ENCODE data around the gene OTULIN. TPM values are rescaled to one million over a fixed set of nuclear protein-coding genes. Genes with fewer than 3 reads are reported as not detected.

The OTULIN gene
- total and polyA plus RNA-seq, 2 of the 8 experiments (the other 6 are each of a cell fraction or from before 2014, with no cell fraction given), result 5.2 to 34.8 TPM

DNA sequence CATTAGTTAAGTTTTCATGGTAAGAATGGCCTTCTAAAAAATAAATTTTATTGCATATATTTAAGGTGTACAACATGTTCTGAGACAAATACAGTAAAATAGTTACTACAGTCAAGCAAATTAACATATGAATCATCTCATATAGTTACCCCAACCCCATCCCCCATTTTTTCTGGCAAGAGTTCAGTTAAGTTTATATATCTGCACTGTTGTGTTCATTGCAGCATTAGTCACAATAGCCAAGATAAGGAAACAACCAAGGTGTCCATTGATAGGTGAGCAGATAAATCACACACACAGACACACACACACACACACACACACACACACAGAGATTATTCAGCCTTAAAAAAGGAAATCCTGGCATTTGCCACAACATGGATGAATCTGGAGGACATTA, 37.2 kb upstream of the OTULIN start:
- Histone ChIP-seq H2BK20ac (ENCODE audit: low read length) (no peak overlapping the region), H4K5ac (ENCODE audit: insufficient read length, low read depth, low read length) (no peak overlapping the region), H3K27me3 (replicated peaks in 1 of 4; ENCODE audit: control insufficient read depth in 3 of 4, extremely low read depth in 1 of 4, insufficient read depth in 3 of 4, low read length in 3 of 4) (no peaks in the 10 kb centered on the region), H2AFZ (ENCODE audit: low read length) (no peak overlapping the region), H3K9me3 (ENCODE audit: insufficient read depth in 2 of 2, low read depth in 1 of 2, low read length in 1 of 2) (no peaks in the 10 kb centered on the region), H3K36me3 (ENCODE audit: control insufficient read depth in 2 of 4, insufficient read depth in 4 of 4, low read length in 3 of 4) (no peaks in the 10 kb centered on the region), H3K23ac (ENCODE audit: insufficient read length) (no peak overlapping the region), H3K79me2 (ENCODE audit: control insufficient read depth in 1 of 2, insufficient read depth in 2 of 2, low read length in 2 of 2) (no peaks in the 10 kb centered on the region), H2BK15ac (ENCODE audit: low read length) (no peak overlapping the region), H4K91ac (replicated peaks; ENCODE audit: insufficient read length, low read length) (no peak overlapping the region), H3K4me3 (ENCODE audit: extremely low read depth in 1 of 4, insufficient read depth in 2 of 4, low read depth in 3 of 4, low read length in 4 of 4) (no peak overlapping the region), H3K18ac (ENCODE audit: extremely low read depth, low read length) (no peak overlapping the region), H3K79me1 (ENCODE audit: low read depth, low read length) (no peaks in the 10 kb centered on the region), H2AK5ac (ENCODE audit: low read depth, low read length) (no peak overlapping the region), H3K4me2 (ENCODE audit: insufficient read depth in 1 of 2, low read depth in 2 of 2, low read length in 2 of 2) (no peak overlapping the region), H3K23me2 (ENCODE audit: low read depth, low read length) (no peaks in the 10 kb centered on the region), H3K9ac (replicated peaks in 1 of 4; ENCODE audit: extremely low read depth in 1 of 4, low read depth in 3 of 4, low read length in 3 of 4) (no peak overlapping the region), H3K14ac (ENCODE audit: insufficient read length) (no peak overlapping the region), H4K8ac (ENCODE audit: extremely low read depth, insufficient read depth, low read length) (no peak overlapping the region), H4K20me1 (replicated peaks in 1 of 2; ENCODE audit: control insufficient read depth in 1 of 2, insufficient read depth in 2 of 2, low read length in 2 of 2) (no peaks in the 10 kb centered on the region), H2BK5ac (ENCODE audit: low read depth, low read length) (no peak overlapping the region), H3K4me1 (replicated peaks in 1 of 4; ENCODE audit: control insufficient read depth in 3 of 4, insufficient read depth in 4 of 4, low read length in 3 of 4) (no peaks in the 10 kb centered on the region), H2BK120ac (replicated peaks; ENCODE audit: low read depth, low read length) (no peak overlapping the region), H3K56ac (replicated peaks; ENCODE audit: insufficient read length, low read depth, low read length) (no peak overlapping the region), H2BK12ac (ENCODE audit: low read depth, low read length) (no peak overlapping the region), H3K27ac (ENCODE audit: low read depth, low read length) (no peak overlapping the region), H3K4ac (replicated peaks; ENCODE audit: insufficient read length, low read depth, low read length) (no peak overlapping the region)
- FAIRE-seq, result no peak
- TF ChIP-seq SIRT6 (IDR thresholded peaks at IDR 0.05; ENCODE audit: low read length) (no peak), EZH2 (IDR thresholded peaks at IDR 0.05; ENCODE audit: low read depth, low read length, severe bottlenecking) (no peak), KDM5A (IDR thresholded peaks at IDR 0.05; ENCODE audit: low read length) (no peak), TEAD4 (IDR thresholded peaks at IDR 0.05; ENCODE audit: low read depth, low read length) (no peak), SIX5 (IDR thresholded peaks at IDR 0.05; ENCODE audit: low read depth, low read length) (no peak), RAD21 (IDR thresholded peaks at IDR 0.05 in 1 of 2, conservative IDR thresholded peaks at IDR 0.05 in 1 of 2; ENCODE audit: low read depth in 2 of 2, low read length in 2 of 2) (no peak), RBBP5 (IDR thresholded peaks at IDR 0.05; ENCODE audit: borderline replicate concordance, low read depth, low read length) (no peak)
- TF ChIP-seq, protein P1, sequence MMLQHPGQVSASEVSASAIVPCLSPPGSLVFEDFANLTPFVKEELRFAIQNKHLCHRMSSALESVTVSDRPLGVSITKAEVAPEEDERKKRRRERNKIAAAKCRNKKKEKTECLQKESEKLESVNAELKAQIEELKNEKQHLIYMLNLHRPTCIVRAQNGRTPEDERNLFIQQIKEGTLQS (IDR thresholded peaks at IDR 0.05; ENCODE audit: insufficient read depth, low read depth, low read length), result no peak
- TF ChIP-seq, protein P2, sequence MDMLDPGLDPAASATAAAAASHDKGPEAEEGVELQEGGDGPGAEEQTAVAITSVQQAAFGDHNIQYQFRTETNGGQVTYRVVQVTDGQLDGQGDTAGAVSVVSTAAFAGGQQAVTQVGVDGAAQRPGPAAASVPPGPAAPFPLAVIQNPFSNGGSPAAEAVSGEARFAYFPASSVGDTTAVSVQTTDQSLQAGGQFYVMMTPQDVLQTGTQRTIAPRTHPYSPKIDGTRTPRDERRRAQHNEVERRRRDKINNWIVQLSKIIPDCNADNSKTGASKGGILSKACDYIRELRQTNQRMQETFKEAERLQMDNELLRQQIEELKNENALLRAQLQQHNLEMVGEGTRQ (IDR thresholded peaks at IDR 0.05; ENCODE audit: low read length), result no peak
- POLR2A ChIA-PET (ENCODE audit: partially characterized antibody), result no interaction called here
- DNase-seq (ENCODE audit: low read depth in 1 of 2, low spot score in 2 of 2), result no peak
- CTCF ChIA-PET (ENCODE audit: partially characterized antibody), result no interaction called here
